ENCODE results near the gene EID2B. TPM values are rescaled to one million over a fixed set of nuclear protein-coding genes. Genes with fewer than 3 reads are reported as not detected.

Gene EID2B
- total RNA-seq, 8 experiments from 2014 or later, result 6.2 to 14.2 (median 10.4) TPM

DNA sequence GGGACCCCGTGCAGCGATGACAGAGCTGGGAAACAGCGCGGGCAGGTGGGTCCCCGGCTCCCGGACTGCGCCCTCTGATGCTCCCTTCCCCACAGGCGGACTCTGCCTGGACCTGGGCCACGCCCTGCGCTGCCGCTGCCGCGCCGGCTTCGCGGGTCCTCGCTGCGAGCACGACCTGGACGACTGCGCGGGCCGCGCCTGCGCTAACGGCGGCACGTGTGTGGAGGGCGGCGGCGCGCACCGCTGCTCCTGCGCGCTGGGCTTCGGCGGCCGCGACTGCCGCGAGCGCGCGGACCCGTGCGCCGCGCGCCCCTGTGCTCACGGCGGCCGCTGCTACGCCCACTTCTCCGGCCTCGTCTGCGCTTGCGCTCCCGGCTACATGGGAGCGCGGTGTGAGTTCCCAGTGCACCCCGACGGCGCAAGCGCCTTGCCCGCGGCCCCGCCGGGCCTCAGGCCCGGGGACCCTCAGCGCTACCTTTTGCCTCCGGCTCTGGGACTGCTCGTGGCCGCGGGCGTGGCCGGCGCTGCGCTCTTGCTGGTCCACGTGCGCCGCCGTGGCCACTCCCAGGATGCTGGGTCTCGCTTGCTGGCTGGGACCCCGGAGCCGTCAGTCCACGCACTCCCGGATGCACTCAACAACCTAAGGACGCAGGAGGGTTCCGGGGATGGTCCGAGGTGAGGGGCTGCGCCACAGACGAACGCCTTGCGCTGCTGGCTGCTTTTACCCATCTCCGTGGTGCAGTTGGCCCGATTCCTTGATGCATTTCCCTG, 25.5 kb downstream of the EID2B start:
- peak; percentile 73 to 92 (median 90) for ATAC-seq (replicated peaks in 6 of 8)

DNA sequence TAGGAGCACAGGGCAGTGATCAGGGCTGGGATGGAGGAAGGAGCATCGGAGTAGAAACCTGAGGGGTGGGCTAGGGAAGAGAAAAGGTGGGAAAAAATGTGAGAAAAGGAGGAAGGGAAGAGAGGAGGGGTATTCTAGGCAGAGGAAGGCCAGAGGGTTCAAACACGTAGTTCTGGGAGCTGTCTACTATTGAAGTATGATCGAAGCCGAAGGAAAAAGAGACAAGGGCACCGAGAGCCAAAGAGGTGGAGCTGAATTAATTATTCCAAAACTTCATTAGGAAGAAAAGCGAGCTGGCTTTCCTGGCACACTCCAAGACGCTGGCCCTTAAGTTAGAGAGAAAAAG, 26.1 kb downstream of the EID2B start:
- in situ Hi-C loops (cut with MboI; ENCODE audit: low pct_unique_long_range_greater_than_20kb in 2 of 9, low sequenced_read_pairs in 9 of 9, unreplicated experiment in 9 of 9), result no loop called here
- ATAC-seq (replicated peaks in 6 of 8), result no peak
- peak overlapping the region in 1 of 2 donors; percentile 53 for H3K27ac ChIP-seq
- 7 to 100% (median 53%) methylated on average over 1 to 7 of the region's 7 CpGs; no CpG with 5 or more reads in 1 of the 10 experiments for WGBS, 10 experiments
- H3K4me3 ChIP-seq, result peak overlapping the region; percentile 7 to 70 (median 50)
- H3K4me1 ChIP-seq (replicated peaks in 1 of 2), result peaks cover 6 to 7% of the 10 kb centered on the region in 2 donors

More for the DNA sequence above, 25.5 kb downstream of the EID2B start:
- in situ Hi-C loops (cut with MboI; ENCODE audit: low pct_unique_long_range_greater_than_20kb in 2 of 9, low sequenced_read_pairs in 9 of 9, unreplicated experiment in 9 of 9), result no loop called here
- peak overlapping the region; percentile 14 to 19 for H3K27ac ChIP-seq
- WGBS, 10 experiments, result 0 to 40% (median 2%) methylated on average over 1 to 28 of the region's 96 CpGs; no CpG with 5 or more reads in 1 of the 10 experiments
- peak overlapping the region; percentile 36 to 70 (median 50) for H3K4me3 ChIP-seq
- H3K4me1 ChIP-seq (replicated peaks in 1 of 2), result peaks cover 6 to 7% of the 10 kb centered on the region in 2 donors

DNA sequence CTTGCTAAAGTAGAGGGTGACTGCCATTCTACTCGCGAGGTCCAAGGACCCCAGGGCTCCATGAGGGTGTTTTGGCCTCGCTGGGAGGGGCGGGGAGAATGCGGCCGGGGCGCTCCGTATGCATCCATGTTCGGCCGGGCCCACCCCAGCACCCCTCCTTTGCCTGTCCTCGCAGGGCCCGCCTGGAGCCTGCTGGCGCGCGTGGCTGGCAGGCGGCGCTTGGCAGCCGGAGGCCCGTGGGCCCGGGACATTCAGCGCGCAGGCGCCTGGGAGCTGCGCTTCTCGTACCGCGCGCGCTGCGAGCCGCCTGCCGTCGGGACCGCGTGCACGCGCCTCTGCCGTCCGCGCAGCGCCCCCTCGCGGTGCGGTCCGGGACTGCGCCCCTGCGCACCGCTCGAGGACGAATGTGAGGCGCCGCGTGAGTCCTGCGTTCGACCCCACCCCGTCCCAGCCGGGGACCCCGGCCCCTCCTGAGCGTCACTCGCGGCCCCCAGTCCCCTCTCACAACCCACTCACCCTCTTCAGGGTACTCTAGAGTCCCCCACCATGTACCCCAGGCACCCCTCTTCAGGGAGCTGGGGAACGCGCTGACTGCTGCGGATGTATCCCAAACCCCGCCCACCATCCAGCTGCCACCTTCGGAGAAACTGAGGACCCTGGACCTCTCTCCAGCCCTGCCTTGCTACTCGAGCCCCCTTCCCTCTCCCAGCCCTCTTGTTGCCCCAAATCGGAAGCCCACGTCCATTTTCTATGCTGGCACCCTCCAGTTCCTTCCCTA, 29.8 kb downstream of the EID2B start:
- Histone ChIP-seq H3K27ac (no peak overlapping the region), H3K4me3 (no peak overlapping the region), H3K4me1 (replicated peaks in 1 of 2) (peaks cover 2 to 6% of the 10 kb centered on the region in 2 donors)
- in situ Hi-C loops (cut with MboI; ENCODE audit: low pct_unique_long_range_greater_than_20kb in 2 of 9, low sequenced_read_pairs in 9 of 9, unreplicated experiment in 9 of 9), result no loop called here
- ATAC-seq (replicated peaks in 6 of 8), result peak in 3 of 8 experiments; percentile 38 to 45 (median 40)
- 16 to 87% (median 61%) methylated on average over 8 to 21 of the region's 69 CpGs; no CpG with 5 or more reads in 7 of the 10 experiments for WGBS, 10 experiments

DNA sequence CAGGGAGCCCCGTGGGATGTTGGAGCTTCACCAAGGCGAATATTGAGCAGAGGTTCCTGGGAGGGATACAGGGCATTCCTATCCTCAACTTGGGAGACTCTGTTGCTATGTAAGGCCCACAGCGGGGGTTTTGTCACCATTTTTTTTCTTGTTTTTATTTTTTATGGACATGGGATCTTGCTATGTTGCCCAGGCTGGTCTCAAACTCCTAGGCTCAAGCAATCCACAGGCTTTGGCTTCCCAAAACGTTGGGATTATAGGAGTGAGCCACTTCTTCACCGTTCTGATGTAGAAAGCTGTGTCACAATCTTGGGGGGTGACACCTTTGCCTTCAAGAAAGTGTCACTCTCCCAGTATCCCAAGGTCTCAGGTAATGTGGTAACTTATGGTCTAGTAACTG, 31.3 kb downstream of the EID2B start:
- Histone ChIP-seq H3K4me1 (replicated peaks in 1 of 2) (peaks cover 4 to 6% of the 10 kb centered on the region in 2 donors), H3K4me3 (no peak overlapping the region), H3K27ac (no peak overlapping the region)
- in situ Hi-C loops (cut with MboI; ENCODE audit: low pct_unique_long_range_greater_than_20kb in 2 of 9, low sequenced_read_pairs in 9 of 9, unreplicated experiment in 9 of 9), result no loop called here
- 50 to 100% (median 81%) methylated on average over 1 to 3 of the region's 5 CpGs; no CpG with 5 or more reads in 3 of the 10 experiments for WGBS, 10 experiments
- no peak for ATAC-seq (replicated peaks in 6 of 8)

DNA sequence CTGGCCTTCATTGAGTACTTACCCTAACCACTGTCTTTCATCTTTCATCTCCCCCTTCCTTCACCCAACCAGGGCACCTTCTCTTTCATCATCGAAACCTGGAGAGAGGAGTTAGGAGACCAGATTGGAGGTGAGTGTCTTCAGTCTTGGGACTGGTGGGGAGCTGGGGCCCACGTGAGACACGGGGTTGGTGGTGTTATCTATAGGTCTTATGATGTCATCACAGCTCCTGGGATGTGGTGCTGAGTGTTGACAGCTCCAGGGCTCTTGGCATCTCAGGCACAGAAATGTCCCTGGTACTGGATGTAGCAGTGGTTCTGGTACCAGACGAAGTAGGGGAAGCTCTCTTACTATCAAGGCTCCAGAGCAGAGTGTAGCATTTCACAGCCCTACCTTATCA, 32.1 kb downstream of the EID2B start:
- WGBS, 10 experiments, result 63 to 100% (median 80%) methylated on average over 1 to 2 of the region's 4 CpGs; no CpG with 5 or more reads in 7 of the 10 experiments
- no peak overlapping the region for H3K27ac ChIP-seq
- peaks cover 3 to 5% of the 10 kb centered on the region in 2 donors for H3K4me1 ChIP-seq (replicated peaks in 1 of 2)
- in situ Hi-C loops (cut with MboI; ENCODE audit: low pct_unique_long_range_greater_than_20kb in 2 of 9, low sequenced_read_pairs in 9 of 9, unreplicated experiment in 9 of 9), result no loop called here
- no peak overlapping the region for H3K4me3 ChIP-seq
- ATAC-seq (replicated peaks in 6 of 8), result no peak

DNA sequence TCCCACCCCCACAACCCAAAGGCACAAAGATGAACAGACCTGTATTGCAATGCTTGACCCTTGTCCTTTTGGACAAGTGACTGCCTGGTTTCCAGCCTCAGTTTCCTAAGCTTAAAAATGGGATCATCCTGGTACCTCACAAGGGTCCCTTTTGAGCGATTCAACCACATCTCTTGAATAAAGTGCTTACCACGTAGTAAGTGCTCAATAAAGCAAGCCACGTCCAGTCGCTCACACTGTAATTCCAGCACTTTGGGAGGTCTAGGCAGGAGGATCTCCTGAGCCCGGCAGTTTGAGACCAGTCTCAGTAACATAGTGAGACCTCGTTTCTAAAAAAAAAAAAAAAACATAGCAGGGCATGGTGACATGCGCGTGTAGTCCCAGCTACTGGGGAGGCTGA, 32.7 kb downstream of the EID2B start:
- ATAC-seq (replicated peaks in 6 of 8), result no peak
- Histone ChIP-seq H3K4me3 (no peak overlapping the region), H3K4me1 (replicated peaks in 1 of 2) (peaks cover 3 to 5% of the 10 kb centered on the region in 2 donors), H3K27ac (no peak overlapping the region)
- in situ Hi-C loops (cut with MboI; ENCODE audit: low pct_unique_long_range_greater_than_20kb in 2 of 9, low sequenced_read_pairs in 9 of 9, unreplicated experiment in 9 of 9), result no loop called here
- whole genome bisulfite sequencing, 10 experiments, result 40 to 100% (median 85%) methylated on average over 1 to 5 of the region's 8 CpGs; no CpG with 5 or more reads in 5 of the 10 experiments

DNA sequence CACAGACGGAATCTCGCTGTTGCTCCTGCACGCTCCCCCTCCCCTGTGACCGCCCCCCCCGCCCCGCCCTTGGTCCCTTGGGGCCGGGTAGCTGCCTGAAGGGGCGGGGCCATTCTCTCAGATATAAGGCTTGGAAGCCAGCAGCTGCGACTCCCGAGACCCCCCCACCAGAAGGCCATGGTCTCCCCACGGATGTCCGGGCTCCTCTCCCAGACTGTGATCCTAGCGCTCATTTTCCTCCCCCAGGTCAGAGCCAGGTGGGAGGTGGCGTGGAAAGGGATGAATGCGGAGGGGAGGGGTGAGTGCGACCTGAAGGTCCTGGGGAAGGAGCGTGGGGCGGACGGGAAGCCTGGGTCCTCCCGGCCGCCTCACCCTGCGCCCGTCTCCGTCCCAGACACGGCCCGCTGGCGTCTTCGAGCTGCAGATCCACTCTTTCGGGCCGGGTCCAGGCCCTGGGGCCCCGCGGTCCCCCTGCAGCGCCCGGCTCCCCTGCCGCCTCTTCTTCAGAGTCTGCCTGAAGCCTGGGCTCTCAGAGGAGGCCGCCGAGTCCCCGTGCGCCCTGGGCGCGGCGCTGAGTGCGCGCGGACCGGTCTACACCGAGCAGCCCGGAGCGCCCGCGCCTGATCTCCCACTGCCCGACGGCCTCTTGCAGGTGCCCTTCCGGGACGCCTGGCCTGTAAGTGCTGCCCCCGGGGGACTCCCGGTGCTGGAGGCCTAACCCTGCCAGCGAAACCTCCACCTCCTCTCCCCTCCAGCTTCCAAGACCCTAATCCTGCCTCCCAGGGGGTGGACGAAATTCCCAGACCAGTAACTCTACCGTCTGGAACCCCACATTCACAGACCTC, 33.6 kb downstream of the EID2B start, which contains the start of gene DLL3:
TSS of gene DLL3 (plus strand) at position 150 of the 845 bp plus-strand sequence. CDS start at position 178, 28 bp downstream.
- 5 to 17% (median 15%) methylated on average over 4 to 19 of the region's 60 CpGs; no CpG with 5 or more reads in 7 of the 10 experiments for WGBS, 10 experiments
- H3K27ac ChIP-seq, result peak within 1 kb of the TSS; percentile 75 to 86
- H3K4me1 ChIP-seq (replicated peaks in 1 of 2), result peaks cover 3 to 5% of the 10 kb centered on the region in 2 donors
- in situ Hi-C loops (cut with MboI; ENCODE audit: low pct_unique_long_range_greater_than_20kb in 2 of 9, low sequenced_read_pairs in 9 of 9, unreplicated experiment in 9 of 9), result no loop called here
- peak; percentile 5 to 47 (median 34) for ATAC-seq (replicated peaks in 6 of 8)
- peak within 1 kb of the TSS; percentile 28 to 49 (median 43) for H3K4me3 ChIP-seq

DNA sequence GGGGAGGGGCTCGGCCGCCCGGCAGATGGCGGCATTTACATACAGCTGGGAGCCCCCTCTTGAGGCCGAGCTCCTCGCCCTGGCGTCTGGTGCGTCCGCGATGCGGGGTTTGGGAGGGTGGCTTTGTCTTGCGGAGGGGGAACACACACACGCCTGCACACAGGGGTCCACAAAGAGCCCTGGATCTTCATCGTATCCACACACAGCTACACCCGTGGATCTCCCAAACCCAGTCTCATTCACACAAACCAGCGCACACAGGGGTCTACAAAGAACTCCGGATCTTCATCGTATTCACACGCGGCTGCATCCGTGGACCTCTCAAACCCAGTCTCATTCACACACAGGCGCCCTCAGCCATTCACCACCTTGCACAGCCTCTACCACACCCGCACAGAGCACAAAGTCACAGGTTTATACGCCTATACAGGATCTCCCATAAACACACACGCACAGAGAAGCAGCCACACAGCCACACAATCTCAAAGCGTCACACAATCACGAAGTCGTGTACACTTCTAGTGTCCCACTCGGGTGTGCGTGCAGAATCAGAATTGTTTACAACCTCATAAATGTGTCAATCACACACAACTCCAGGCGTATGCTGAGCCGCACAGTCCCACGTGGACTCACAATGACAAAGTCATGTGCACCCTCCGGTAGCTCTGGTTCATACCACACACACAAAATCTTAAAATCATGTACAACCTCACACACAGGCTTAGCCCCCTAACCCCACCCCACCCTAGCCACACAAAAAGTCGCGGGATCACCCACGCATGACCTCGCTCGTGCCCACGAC, 34.5 kb downstream of the EID2B start:
- Histone ChIP-seq H3K4me1 (replicated peaks in 1 of 2) (peaks cover 3 to 5% of the 10 kb centered on the region in 2 donors), H3K27ac (peak overlapping the region; percentile 75 to 86), H3K4me3 (peak overlapping the region; percentile 28 to 49 (median 43))
- peak; percentile 65 to 87 (median 80) for ATAC-seq (replicated peaks in 6 of 8)
- in situ Hi-C loops (cut with MboI; ENCODE audit: low pct_unique_long_range_greater_than_20kb in 2 of 9, low sequenced_read_pairs in 9 of 9, unreplicated experiment in 9 of 9), result no loop called here
- WGBS, 10 experiments, result 0 to 7% (median 4%) methylated on average over 1 to 17 of the region's 40 CpGs; no CpG with 5 or more reads in 5 of the 10 experiments

DNA sequence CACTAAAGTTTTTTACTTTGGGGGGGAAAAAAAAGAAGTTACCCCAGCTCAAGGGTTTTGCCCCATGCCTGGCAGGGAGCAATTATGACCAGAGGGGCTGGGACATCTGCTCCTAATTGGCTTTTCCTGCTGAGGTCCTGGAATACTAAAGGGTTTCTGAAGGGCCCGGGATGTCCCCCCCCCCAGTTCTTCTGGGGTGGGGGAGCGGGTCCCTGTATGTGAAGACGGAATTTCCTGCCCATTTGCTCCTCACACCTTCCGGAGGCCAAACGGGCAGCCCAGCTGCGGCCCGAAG, 35.0 kb downstream of the EID2B start:
- WGBS, 10 experiments, result 10% methylated on average over 2 of the region's 7 CpGs; no CpG with 5 or more reads in 9 of the 10 experiments
- ATAC-seq (replicated peaks in 6 of 8), result no peak
- Histone ChIP-seq H3K27ac (peak overlapping the region in 1 of 2 donors; percentile 86), H3K4me3 (peak overlapping the region; percentile 28 to 49 (median 43)), H3K4me1 (replicated peaks in 1 of 2) (peaks cover 3 to 5% of the 10 kb centered on the region in 2 donors)
- in situ Hi-C loops (cut with MboI; ENCODE audit: low pct_unique_long_range_greater_than_20kb in 2 of 9, low sequenced_read_pairs in 9 of 9, unreplicated experiment in 9 of 9), result no loop called here

DNA sequence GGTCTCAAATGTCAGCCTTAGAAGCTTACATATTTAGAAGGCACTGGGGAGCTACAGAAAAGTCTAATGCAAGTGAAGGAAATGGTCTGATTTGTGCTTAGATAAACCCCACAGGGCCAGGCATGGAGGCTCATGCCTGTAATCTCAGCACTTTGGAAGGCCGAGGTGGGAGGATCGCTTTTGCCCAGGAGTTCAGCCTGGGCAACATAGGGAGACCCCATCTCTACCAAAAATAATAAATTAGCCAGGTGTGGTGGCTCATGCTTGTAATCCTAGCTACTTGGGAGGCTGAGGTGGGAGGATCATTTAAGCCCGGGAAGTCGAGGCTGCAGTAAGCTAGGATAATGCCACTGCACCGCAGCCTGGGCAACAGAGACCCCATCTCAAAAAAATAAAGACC, 36.6 kb downstream of the EID2B start:
- no peak for ATAC-seq (replicated peaks in 6 of 8)
- no peak overlapping the region for H3K4me3 ChIP-seq
- peaks cover 3 to 5% of the 10 kb centered on the region in 2 donors for H3K4me1 ChIP-seq (replicated peaks in 1 of 2)
- WGBS, 10 experiments, result 0 to 100% (median 94%) methylated on average over 1 to 5 of the region's 5 CpGs; no CpG with 5 or more reads in 2 of the 10 experiments
- H3K27ac ChIP-seq, result no peak overlapping the region
- in situ Hi-C loops (cut with MboI; ENCODE audit: low pct_unique_long_range_greater_than_20kb in 2 of 9, low sequenced_read_pairs in 9 of 9, unreplicated experiment in 9 of 9), result no loop called here

DNA sequence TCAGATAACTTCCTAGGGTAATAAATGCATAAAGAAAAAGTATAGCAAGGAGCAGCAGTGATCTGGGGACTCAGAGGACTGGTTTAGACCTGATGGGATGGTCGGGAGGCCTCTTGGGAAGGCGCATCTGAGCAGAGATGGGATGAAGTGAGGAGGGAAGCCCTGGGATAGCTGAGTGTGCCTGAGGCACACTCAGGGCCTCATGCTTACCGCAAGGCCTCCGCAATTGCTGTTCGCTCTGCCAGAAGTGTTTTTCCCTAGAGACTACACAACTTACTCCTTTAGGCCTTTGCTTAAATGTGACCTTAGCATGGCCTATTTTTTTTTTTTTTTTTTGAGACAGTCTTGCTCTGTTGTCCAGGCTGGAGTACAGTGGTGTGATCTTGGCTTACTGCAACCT, 38.0 kb downstream of the EID2B start:
- ATAC-seq (replicated peaks in 6 of 8), result no peak
- Histone ChIP-seq H3K4me3 (no peak overlapping the region), H3K27ac (no peak overlapping the region), H3K4me1 (replicated peaks in 1 of 2) (peaks cover 3 to 5% of the 10 kb centered on the region in 2 donors)
- WGBS, 10 experiments, result 95 to 100% (median 95%) methylated on average over 2 to 4 of the region's 5 CpGs; no CpG with 5 or more reads in 7 of the 10 experiments
- in situ Hi-C loops (cut with MboI; ENCODE audit: low pct_unique_long_range_greater_than_20kb in 2 of 9, low sequenced_read_pairs in 9 of 9, unreplicated experiment in 9 of 9), result no loop called here

DNA sequence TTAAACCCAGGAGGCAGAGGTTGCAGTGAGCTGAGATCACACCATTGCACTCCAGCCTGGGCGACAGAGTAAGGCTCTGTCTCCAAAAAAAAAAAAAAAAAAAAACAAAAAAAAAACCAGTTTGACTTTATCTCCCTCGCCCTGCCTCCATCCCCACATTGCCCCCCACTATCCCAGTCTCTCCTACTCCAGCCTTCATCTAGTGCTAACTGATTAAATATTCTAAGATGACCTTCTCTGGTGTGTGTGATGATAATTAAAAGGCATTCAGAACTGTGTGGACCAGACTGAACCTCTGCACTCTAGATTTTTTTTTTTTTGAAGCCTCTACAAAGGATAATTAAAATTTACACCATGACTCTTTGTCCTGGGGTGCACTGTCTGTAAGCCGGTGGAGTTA, 39.9 kb downstream of the EID2B start:
- H3K4me1 ChIP-seq (replicated peaks in 1 of 2), result peaks cover 3 to 5% of the 10 kb centered on the region in 2 donors
- WGBS, 10 experiments, result 40 to 93% (median 60%) methylated on average over 1 to 2 of the region's 3 CpGs; no CpG with 5 or more reads in 5 of the 10 experiments
- in situ Hi-C loops (cut with MboI; ENCODE audit: low pct_unique_long_range_greater_than_20kb in 2 of 9, low sequenced_read_pairs in 9 of 9, unreplicated experiment in 9 of 9), result no loop called here
- no peak overlapping the region for H3K27ac ChIP-seq
- ATAC-seq (replicated peaks in 6 of 8), result no peak
- H3K4me3 ChIP-seq, result no peak overlapping the region

Measured in motor neuron (in vitro differentiated cells).